Left kidney (tissue), 2 donors: ENCODE results near the gene ZNF593. TPM values are rescaled to one million over a fixed set of nuclear protein-coding genes. Genes with fewer than 3 reads are reported as not detected.

Source experiments
- DNase-seq: peaks from one replicate; pipeline ENCODE4 v3.0.0-alpha.2; 2013
- polyA plus RNA-seq: library from polyadenylated mRNA; unstranded; fragments of 120-200 nt; gene quantifications from one replicate; pipeline ENCODE4 v1.2.1, GENCODE V29; 2013; ENCODE audit not compliant: insufficient read length

ZNF593 gene
- polyA plus RNA-seq, 1 donor, result 11.7 TPM

DNA sequence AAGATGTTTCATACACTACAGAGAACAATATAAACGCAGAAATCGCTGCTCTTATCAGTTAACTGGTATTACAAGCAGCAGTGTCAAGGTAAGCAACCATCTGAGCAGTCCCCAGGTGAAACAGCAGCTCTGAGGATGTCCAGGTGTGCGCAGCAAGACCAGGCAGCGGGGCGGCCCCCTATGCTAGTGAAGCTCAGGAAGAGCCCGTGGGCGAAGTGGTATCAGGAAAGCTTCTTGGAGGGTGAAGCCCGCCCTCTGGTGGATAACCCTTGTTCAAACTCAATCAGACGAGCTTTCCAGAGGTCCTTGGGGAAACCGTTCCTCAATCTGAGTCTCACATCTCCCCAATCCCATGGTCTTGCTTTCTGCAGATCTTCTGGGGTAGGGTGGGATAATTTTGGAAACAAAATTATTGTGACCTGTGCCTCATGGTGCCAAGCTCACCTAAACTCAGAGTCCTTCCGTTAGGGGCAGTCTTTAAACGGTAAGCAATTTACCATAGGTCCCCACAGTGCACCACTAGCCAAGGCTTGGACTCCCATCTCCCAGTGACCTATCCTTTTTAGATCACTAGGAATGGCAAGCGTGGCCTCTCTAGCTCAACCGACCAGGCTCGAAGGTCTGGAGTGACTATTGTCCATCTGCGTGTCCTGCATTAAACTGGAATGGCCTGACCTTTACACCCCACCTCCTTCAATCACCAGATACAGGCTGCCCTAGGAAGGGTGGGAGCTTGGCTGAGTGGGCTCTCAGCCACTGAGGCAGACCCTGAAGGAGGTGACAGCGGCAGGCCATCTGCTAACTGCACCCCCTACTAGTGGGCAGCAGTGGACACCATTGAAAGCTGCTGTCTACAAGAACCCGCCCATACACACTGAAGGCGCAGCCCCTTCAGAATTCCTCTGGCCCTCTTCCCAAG lies 24.4 kb upstream of the ZNF593 start:
- DNase-seq, result peak; percentile 83

DNA sequence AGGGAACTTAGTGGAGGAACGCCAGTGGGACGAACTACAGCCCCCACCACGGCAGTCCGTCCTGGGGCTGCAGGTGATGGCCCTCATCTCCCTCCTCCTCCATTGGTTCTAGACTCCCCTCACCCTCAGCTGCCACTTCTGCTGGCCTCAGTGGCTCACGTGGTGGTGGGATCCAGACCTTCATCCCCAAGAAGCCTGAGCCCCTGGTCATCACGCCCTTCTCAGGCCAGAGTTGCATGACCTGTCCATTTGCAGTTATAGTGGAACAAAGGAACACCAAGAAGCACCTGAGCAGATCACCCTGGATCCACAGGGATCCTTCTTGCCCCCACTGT lies 23.8 kb upstream of the ZNF593 start:
- no peak for DNase-seq

DNA sequence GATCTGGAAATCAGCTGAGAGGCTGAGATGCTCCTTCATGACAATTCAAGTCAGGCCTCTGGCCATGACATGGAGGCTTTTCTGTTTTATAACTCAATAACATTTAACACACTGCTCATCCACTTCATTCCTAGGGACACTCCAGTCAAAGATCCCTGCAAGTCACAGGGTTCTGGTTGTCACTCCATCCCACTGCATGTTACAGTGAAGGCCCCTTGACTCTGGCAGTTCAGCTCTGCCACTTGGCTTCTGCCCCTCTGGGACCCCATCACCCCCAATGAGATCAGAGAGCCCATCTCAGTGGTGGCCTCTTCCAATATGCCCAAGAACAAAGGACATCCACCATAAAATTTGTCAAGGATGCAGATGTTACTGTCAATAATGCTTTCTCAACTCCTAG lies 20.8 kb upstream of the ZNF593 start:
- DNase-seq, result no peak

- DNase-seq, result no peak
These were observed 15.7 kb upstream of the ZNF593 start for GRCh38 chr1:26153966-26154532.

DNA sequence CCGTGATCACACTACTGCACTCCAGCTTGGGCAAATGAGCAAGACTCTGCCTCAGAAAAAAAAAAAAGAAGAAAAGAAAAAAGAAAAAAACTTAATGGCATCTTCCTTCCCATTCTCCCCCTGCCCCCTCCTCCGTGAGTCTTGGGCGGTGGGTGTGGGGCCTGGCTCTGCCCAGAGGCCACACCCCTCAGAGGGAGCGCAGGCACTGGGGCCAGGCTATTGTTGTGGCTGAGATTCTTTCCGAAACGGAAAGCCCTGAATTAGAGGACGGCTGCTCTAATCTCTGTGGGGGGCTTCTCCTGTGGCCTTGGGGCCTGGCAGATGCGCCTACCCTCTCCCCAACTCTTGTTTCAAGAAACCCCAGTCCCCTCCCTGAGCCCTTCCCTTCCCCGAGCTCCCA lies 15.0 kb upstream of the ZNF593 start:
- DNase-seq, result no peak

GRCh38 chr1:26155370-26156284 lies 14.1 kb upstream of the ZNF593 start:
- no peak for DNase-seq

DNA sequence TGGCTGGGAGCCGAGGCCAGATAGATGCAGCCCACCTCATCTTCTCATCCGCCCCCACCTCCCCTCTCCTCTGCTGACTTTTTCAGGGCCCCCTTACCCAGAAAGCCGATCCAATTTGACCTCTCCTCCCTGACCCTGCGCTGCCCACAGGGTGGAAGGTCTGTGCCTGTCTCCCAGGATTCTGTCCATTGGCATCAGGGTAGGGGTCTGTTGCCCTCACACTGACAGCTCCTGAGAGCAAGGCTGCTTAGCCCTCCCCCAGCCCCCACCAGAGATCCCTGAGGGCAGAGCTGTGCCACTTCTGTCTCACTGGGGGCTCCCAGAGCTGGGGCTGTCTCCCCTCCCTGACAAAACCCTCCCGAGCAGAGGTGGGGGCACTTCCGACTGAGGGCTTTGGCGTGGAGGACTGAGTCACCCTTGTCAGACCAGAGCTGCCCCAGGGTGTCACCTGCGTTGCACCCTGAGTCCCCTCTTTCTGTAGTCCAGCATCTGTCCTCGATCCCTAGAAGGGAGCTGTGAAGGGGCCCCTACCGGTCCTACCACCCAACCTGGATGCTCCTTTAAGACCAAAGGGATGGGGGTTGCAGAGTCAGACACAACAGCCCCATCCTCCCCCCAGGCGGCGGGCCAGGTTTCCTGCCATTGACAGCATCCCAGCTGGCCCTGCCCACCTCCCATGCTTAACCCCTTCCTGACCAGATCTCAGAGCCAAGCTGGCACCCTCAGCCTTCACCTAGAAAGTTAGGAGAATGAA lies 13.2 kb upstream of the ZNF593 start:
- DNase-seq, result no peak

GRCh38 chr1:26158271-26158907 lies 11.3 kb upstream of the ZNF593 start:
- DNase-seq, result no peak

GRCh38 chr1:26158908-26159742 lies 10.6 kb upstream of the ZNF593 start, which contains the start of gene FAM110D:
Gene FAM110D, plus strand, starts transcription at chr1:26159079. Its CDS starts 2,213 bp downstream, at chr1:26161292.
- DNase-seq, result no peak

DNA sequence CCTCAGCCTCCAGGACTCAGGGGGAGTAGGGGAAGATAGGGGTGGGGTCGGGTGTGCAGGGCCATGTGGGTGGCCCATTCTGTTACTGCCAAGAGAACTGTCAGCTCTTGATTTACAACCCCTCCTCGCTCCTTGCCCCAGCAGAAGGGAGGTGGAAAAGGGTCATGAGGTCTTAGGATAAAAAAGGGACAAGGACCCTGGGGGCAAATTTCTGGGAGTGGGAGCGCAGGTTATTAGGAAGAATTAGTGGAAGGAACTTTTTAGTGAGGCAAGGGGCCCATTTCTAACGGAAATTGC lies 10.0 kb upstream of the ZNF593 start:
- DNase-seq, result no peak

DNA sequence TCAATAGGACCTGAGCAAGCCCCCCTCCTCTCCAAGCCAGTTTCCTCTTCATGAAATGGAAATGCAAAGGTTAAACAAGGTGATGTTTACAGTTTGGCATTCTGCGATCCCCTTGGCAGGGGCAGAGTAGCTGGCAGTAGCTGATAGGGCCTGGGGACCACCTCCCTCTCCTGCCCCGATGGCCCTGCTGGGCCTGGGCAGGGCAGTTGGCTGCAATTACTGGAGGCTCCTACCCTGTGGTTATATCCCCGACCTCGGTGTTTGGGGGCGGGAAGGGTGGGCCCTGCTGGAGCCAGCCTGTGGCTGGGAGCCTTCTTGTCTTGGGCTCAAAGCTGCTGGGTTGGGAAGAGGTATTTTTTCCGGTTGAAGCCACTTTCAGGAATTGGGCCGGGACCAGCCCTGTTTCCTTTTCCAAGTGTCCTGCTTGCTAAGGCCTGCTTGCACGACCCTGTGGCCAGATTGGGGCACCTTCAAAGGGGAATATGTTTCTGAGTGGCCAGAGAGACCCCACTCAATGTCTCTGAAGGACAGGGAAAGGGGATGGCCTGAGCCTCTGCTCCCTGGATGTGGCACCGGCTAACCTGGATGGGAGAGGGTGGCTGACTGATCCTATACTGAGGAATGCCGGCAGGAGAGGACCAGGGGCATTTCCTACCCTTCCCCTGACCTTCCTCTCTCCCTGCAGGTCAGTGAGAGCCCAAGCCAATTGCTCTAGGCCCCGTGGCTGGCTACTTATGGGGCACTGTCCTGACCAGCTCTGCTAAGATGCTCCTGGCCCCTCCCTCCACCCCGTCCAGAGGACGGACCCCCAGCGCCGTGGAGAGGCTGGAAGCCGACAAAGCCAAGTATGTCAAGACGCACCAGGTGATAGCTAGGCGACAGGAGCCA lies 8.9 kb upstream of the ZNF593 start:
- no peak for DNase-seq

DNA sequence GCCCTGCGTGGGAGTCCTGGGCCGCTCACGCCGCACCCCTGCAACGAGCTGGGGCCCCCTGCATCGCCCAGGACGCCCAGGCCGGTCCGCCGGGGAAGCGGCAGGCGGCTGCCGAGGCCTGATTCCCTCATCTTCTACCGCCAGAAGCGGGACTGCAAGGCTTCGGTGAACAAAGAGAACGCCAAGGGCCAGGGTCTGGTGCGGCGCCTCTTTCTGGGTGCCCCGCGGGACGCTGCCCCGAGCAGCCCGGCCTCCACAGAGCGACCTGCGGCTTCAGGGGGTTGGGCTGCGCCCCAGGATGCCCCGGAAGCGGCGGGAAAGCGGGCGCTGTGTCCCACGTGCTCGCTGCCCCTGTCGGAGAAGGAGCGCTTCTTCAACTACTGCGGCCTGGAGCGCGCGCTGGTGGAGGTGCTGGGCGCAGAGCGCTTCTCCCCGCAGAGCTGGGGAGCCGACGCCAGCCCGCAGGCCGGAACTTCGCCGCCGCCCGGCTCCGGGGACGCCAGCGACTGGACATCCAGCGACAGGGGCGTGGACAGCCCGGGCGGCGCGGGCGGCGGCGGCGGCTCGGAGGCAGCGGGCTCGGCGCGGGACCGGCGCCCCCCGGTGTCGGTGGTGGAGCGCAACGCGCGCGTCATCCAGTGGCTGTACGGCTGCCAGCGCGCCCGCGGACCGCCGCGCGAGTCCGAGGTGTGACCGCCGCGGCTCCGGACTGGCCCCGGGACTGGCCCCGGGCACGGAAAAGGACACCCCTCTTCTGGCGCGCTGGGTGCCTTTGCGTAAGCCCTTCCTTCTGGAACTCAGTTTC lies 8.1 kb upstream of the ZNF593 start:
- no peak for DNase-seq

GRCh38 chr1:26162220-26162709 lies 7.4 kb upstream of the ZNF593 start:
- no peak for DNase-seq

DNA sequence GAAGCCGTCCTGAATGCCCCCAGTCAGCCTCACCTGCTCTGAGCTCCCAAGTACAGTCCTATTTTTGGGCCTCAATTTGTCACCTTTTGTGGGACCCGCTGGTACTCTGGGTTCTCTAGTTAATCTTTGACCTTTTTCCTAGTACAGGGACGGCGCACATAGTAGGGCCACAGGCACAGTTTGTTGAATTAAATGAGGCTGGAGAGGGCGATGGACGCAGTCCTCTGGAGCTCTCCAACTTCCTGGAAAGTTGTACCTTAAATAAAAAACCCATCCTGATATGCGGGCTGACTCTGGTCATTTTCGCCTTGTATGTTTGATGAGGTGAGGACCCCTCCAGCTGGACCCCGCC lies 6.0 kb upstream of the ZNF593 start:
- no peak for DNase-seq

GRCh38 chr1:26164036-26164860 lies 5.5 kb upstream of the ZNF593 start:
- no peak for DNase-seq

DNA sequence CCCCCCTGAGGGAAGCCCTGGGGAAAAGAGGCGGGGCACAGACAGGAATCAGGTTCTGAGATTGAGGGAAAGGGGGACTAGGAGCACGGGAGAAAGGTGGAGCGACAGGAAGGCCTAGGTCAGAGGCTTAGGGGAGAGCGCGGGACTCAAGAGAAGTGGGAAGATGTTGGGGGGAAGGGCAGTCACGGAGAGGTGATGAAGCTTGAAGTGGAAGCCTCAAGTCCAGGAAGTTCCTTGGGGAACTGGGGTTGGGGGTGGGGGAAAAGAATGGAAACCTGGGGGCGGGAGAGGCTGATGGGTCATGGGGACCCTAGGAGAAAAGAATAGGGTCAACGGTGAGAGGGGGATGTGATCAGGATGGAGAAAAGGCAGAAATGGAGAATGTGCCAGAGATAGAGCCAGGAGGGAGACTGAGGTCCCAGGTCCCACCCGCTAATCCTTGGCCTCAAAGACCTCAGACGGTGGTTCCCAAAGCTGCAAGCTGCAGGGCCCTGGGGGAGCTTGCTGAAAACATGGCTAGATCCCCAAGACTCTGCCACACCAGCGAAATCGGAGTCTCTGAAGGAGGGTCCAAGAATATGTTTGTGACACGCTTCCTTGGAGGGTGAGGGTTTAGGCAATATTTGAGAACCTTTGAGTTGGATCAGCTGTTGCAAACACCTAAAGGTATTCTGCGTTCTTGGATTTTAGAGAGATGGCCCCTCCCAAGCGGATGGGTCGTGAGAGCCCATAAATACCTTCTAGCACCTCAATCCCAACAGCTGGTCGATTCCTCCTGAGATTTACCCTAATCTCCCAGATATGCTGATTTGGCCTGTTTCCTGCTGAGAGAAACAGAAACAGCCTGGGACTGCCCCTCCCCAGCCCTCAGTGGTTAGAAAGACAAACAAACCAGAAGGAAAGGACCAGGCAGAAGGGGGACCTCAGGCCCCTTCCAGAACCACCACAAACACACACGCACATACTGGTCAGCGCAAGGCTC lies 4.6 kb upstream of the ZNF593 start:
- no peak for DNase-seq
